IMR-90 (cell line): ENCODE measurements around the gene SPATS2L. TPM values are rescaled to one million over a fixed set of nuclear protein-coding genes. Genes with fewer than 3 reads are reported as not detected.

ENCODE experiments used
- ATAC-seq: fragments of 200-7000 bp; cut with Tn5 transposase; 2 replicates; pipeline ENCODE4 v1.9.1; 2020; ENCODE audit warnings: low read depth, mild to moderate bottlenecking, moderate library complexity
- BruUV-seq: library from RNA; stranded (reverse); fragments of 400-500 nt; replicated peaks from 2 replicates; lab custom pipeline; 2021; lab: Mats Ljungman, UMichigan
- CTCF ChIA-PET: fragments of 300-600 bp; formaldehyde crosslinking; extraction: SDS; loops from one replicate; lab custom pipeline; 2021; ENCODE audit warnings: antibody characterized with exemption; lab: Yijun Ruan, JAX
- POLR2A ChIA-PET: fragments of 300-600 bp; sonication (Branson Sonifier 250); formaldehyde crosslinking; loops from one replicate; lab custom pipeline; 2022; ENCODE audit warnings: antibody characterized with exemption; ENCODE audit not compliant: unreplicated experiment; lab: Charles Lee
- DNase-seq: peaks from one replicate; pipeline ENCODE4 v3.0.0; 2013
- H2AFZ ChIP-seq: replicated peaks from 2 replicates; pipeline ENCODE3; 2013; ENCODE audit warnings: low read length, mild to moderate bottlenecking; ENCODE audit not compliant: poor library complexity
- H2AK5ac ChIP-seq: 2 replicates; pipeline ENCODE4 v1.6.1; 2013; ENCODE audit warnings: low read depth, low read length, inconsistent platforms
- H2AK9ac ChIP-seq: replicated peaks from 2 replicates; pipeline ENCODE3; 2013; ENCODE audit warnings: mild to moderate bottlenecking, low read depth, low read length, moderate library complexity; ENCODE audit not compliant: poor library complexity
- H2BK120ac ChIP-seq: 2 replicates; pipeline ENCODE4 v1.6.1; 2013; ENCODE audit warnings: low read depth, low read length, inconsistent platforms
- H2BK15ac ChIP-seq: 3 replicates; pipeline ENCODE4 v1.6.1; 2013; ENCODE audit warnings: low read depth, low read length, inconsistent platforms
- H2BK20ac ChIP-seq: 2 replicates; pipeline ENCODE4 v1.6.1; 2013; ENCODE audit warnings: low read depth, mild to moderate bottlenecking, inconsistent platforms, low read length, moderate library complexity
- H2BK5ac ChIP-seq: 2 replicates; pipeline ENCODE4 v1.6.1; 2013; ENCODE audit warnings: mild to moderate bottlenecking, low read depth, low read length, inconsistent platforms; ENCODE audit not compliant: poor library complexity, severe bottlenecking
- H3K14ac ChIP-seq: replicated peaks from 2 replicates; pipeline ENCODE4 v1.6.1; 2013; ENCODE audit warnings: low read depth, low read length, inconsistent platforms
- H3K18ac ChIP-seq: 2 replicates; pipeline ENCODE4 v1.6.1; 2013; ENCODE audit warnings: low read depth, low read length, control low read depth
- H3K23ac ChIP-seq: 2 replicates; pipeline ENCODE4 v1.6.1; 2013; ENCODE audit warnings: low read depth, low read length, inconsistent platforms
- H3K27ac ChIP-seq: 2 replicates; pipeline ENCODE4 v1.5.1; 2013; ENCODE audit warnings: mild to moderate bottlenecking, control low read depth, low read length; ENCODE audit not compliant: insufficient read depth
- H3K27me3 ChIP-seq: 2 replicates; pipeline ENCODE4 v1.6.1; 2013; ENCODE audit warnings: low read length; ENCODE audit not compliant: control insufficient read depth, insufficient read depth
- H3K36me3 ChIP-seq: 2 replicates; pipeline ENCODE4 v1.6.1; 2013; ENCODE audit warnings: low read length, mixed read lengths; ENCODE audit not compliant: control insufficient read depth, insufficient read depth
- H3K4ac ChIP-seq: 2 replicates; pipeline ENCODE4 v1.6.1; 2013; ENCODE audit warnings: low read depth, low read length, inconsistent platforms
- H3K4me1 ChIP-seq: 2 replicates; pipeline ENCODE4 v1.6.1; 2013; ENCODE audit warnings: low read length, mixed read lengths; ENCODE audit not compliant: control insufficient read depth, insufficient read depth
- H3K4me2 ChIP-seq: 2 replicates; pipeline ENCODE4 v1.6.1; 2013; ENCODE audit warnings: low read depth, mild to moderate bottlenecking, control low read depth, low read length, moderate library complexity
- H3K4me3 ChIP-seq: 2 replicates; pipeline ENCODE4 v1.5.1; 2013; ENCODE audit warnings: low read depth, mild to moderate bottlenecking, control low read depth, low read length, moderate library complexity; ENCODE audit not compliant: insufficient read depth
- H3K56ac ChIP-seq: 2 replicates; pipeline ENCODE4 v1.6.1; 2013; ENCODE audit warnings: low read length, inconsistent platforms; ENCODE audit not compliant: insufficient read depth; ENCODE audit errors: extremely low read depth
- H3K79me1 ChIP-seq, 2 experiments: 2 replicates each; pipeline ENCODE4 v1.6.1; 2013; ENCODE audit warnings: low read length in 2 of 2, inconsistent platforms in 1 of 2, low read depth in 1 of 2
- H3K9ac ChIP-seq: 2 replicates; pipeline ENCODE4 v1.6.1; 2013; ENCODE audit warnings: low read depth, low read length, control low read depth
- H3K9me1 ChIP-seq: 2 replicates; pipeline ENCODE4 v1.6.1; 2013; ENCODE audit warnings: low read length, inconsistent platforms; ENCODE audit not compliant: insufficient read depth
- H3K9me3 ChIP-seq: 2 replicates; pipeline ENCODE4 v1.6.1; 2013; ENCODE audit warnings: low read length; ENCODE audit not compliant: control insufficient read depth, insufficient read depth
- H4K20me1 ChIP-seq: 2 replicates; pipeline ENCODE4 v1.6.1; 2013; ENCODE audit warnings: low read length, inconsistent platforms; ENCODE audit not compliant: insufficient read depth
- H4K5ac ChIP-seq: 2 replicates; pipeline ENCODE4 v1.6.1; 2013; ENCODE audit warnings: mild to moderate bottlenecking, low read depth, low read length, control low read depth
- H4K8ac ChIP-seq, 2 experiments: 2 replicates each; pipeline ENCODE4 v1.6.1; 2013; ENCODE audit warnings: low read depth in 2 of 2, low read length in 2 of 2, control low read depth in 1 of 2, inconsistent platforms in 1 of 2
- H4K91ac ChIP-seq: 2 replicates; pipeline ENCODE4 v1.6.1; 2013; ENCODE audit warnings: low read depth, low read length, inconsistent platforms; ENCODE audit not compliant: insufficient read depth
- CTCF ChIP-seq: conservative IDR thresholded peaks from 2 replicates; pipeline ENCODE4 v1.5.1; 2012; ENCODE audit warnings: mild to moderate bottlenecking, low read depth, low read length, improper control_type of control experiment
- MAZ ChIP-seq: IDR thresholded peaks from 2 replicates; pipeline ENCODE4 v1.6.1; 2012; ENCODE audit warnings: low read depth, mild to moderate bottlenecking, low read length, improper control_type of control experiment, moderate library complexity, borderline replicate concordance
- RCOR1 ChIP-seq: IDR thresholded peaks from 2 replicates; pipeline ENCODE4 v1.6.1; 2012; ENCODE audit warnings: mild to moderate bottlenecking, low read length, improper control_type of control experiment; ENCODE audit not compliant: insufficient replicate concordance
- USF2 ChIP-seq: fragments of 150-350 bp; IDR thresholded peaks from 2 replicates; pipeline ENCODE4 v1.6.1; 2017; ENCODE audit warnings: mild to moderate bottlenecking, antibody characterized with exemption, low read length, low read depth
- WGBS, 2 experiments: methylation state at CpG; one replicate each; pipeline versions ENCODE4 v1.1.5 to v1.1.7; 2013; ENCODE audit warnings: missing lambda C conversion rate in 2 of 2; ENCODE audit not compliant: insufficient read length in 1 of 2; ENCODE audit errors: extremely low coverage in 2 of 2; 5-methylcytosine and 5-hydroxymethylcytosine counted together
- dilution Hi-C: fragments of 300-500 bp; cut with HindIII; formaldehyde crosslinking; loops from one replicate; pipeline ENCODE4 v1.14.3; 2018; ENCODE audit warnings: low sequenced_read_pairs; ENCODE audit not compliant: unreplicated experiment
- in situ Hi-C: fragments of 300-500 bp; cut with MboI; formaldehyde crosslinking; loops from 3 replicates; pipeline ENCODE4 v1.14.3; 2019; ENCODE audit warnings: low sequenced_read_pairs, inconsistent platforms, mixed read lengths
- intact Hi-C: fragments of 100-400 bp; cut with micrococcal nuclease; formaldehyde crosslinking; loops from 2 replicates; pipeline ENCODE4 v1.10.0; 2022
- polyA plus RNA-seq, 3 experiments: library from polyadenylated mRNA; depleted of rRNA; stranded (reverse); fragments of >200 nt; gene quantifications; 2 replicates each; pipeline ENCODE4 v1.2.3, GENCODE V29; 2012; ENCODE audit warnings: low replicate concordance in 1 of 3
- total RNA-seq: library from RNA; depleted of rRNA; stranded (reverse); fragments of >200 nt; gene quantifications from 2 replicates; pipeline ENCODE4 v1.2.3, GENCODE V29; 2012

Gene SPATS2L
- total and polyA plus RNA-seq, 2 of the 4 experiments (the other 2 are of a cell fraction): 118 to 155 TPM

GRCh38 chr2:200438251-200438650 lies 131.8 kb downstream of the SPATS2L start:
- H3K4me1 ChIP-seq: peaks cover 17% of the 10 kb centered on the region
- H3K23ac ChIP-seq: no peak overlapping the region
- H3K27me3 ChIP-seq: no peaks in the 10 kb centered on the region
- no peak overlapping the region for H2AFZ ChIP-seq
- no peak overlapping the region for H3K4ac ChIP-seq
- no peak overlapping the region for H2BK20ac ChIP-seq
- H3K9me1 ChIP-seq: peaks cover under 1% of the 10 kb centered on the region; the same call in 1 of the 2 replicates
- no TSS peak for BruUV-seq
- in situ Hi-C loops (no loop called here), dilution Hi-C loops (no loop called here), intact Hi-C loops (no loop called here)
- ATAC-seq: no peak
- no peak overlapping the region for H3K27ac ChIP-seq
- H3K14ac ChIP-seq: no peak overlapping the region
- no peak overlapping the region for H2AK9ac ChIP-seq
- no peaks in the 10 kb centered on the region for H3K9me3 ChIP-seq
- no peak overlapping the region for H2BK120ac ChIP-seq
- H3K56ac ChIP-seq: no peak overlapping the region
- no peak overlapping the region for H3K4me3 ChIP-seq
- no peak overlapping the region for H3K4me2 ChIP-seq
- no peak overlapping the region for H4K91ac ChIP-seq
- POLR2A ChIA-PET: no interaction called here
- no peak overlapping the region for H3K18ac ChIP-seq
- H3K9ac ChIP-seq: no peak overlapping the region
- CTCF ChIA-PET: no interaction called here
- H4K8ac ChIP-seq: no peak overlapping the region
- H3K36me3 ChIP-seq: peaks cover 30% of the 10 kb centered on the region
- H2AK5ac ChIP-seq: no peak overlapping the region
- no peak overlapping the region; the same call in 2 of the 3 replicates for H2BK15ac ChIP-seq
- no CpG with 5 or more reads among the region's 1 CpG for WGBS, 2 experiments
- no peak for DNase-seq
- no peak overlapping the region for H4K5ac ChIP-seq
- TF ChIP-seq USF2 (no peak), CTCF (no peak), RCOR1 (no peak), MAZ (no peak)
- peaks cover 18 to 53% of the 10 kb centered on the region in 2 experiments for H3K79me1 ChIP-seq
- no peak overlapping the region for H2BK5ac ChIP-seq
- no peaks in the 10 kb centered on the region; the same call in 1 of the 2 replicates for H4K20me1 ChIP-seq
